Sigmoid colon (tissue), 4 donors: ENCODE results near the gene TNXB.
"Not testable (repeated sequence)": the region's sequence is repeated elsewhere in the genome, so short reads cannot be mapped to it uniquely, and the experiment has no call there.

Source experiments
- EP300 ChIP-seq, 4 donors: sonication (generic); formaldehyde crosslinking; IDR thresholded peaks; one replicate each; pipeline ENCODE4 v1.6.1; 2017; ENCODE audit warnings: antibody characterized with exemption in 4 of 4
- POLR2A ChIP-seq, 2 donors: fragments of 450-650 bp; IDR thresholded peaks; one replicate each; pipeline ENCODE4 v1.6.1; 2016; ENCODE audit warnings: antibody characterized with exemption in 2 of 2, mild to moderate bottlenecking in 2 of 2, moderate library complexity in 2 of 2
- POLR2AphosphoS5 ChIP-seq, 4 donors: sonication (generic); formaldehyde crosslinking; IDR thresholded peaks; one replicate each; pipeline ENCODE4 v1.6.1; 2017; ENCODE audit warnings: antibody characterized with exemption in 4 of 4
- TF ChIP-seq, protein P1 (sequence below), 4 experiments: fragments of 450-650 bp in 3 of 4; fragments of 200-600 bp in 1 of 4; IDR thresholded peaks; one replicate each; pipeline ENCODE4 v1.5.1; 2016 to 2019; ENCODE audit warnings: antibody characterized with exemption in 4 of 4, mild to moderate bottlenecking in 3 of 4, moderate library complexity in 2 of 4

DNA sequence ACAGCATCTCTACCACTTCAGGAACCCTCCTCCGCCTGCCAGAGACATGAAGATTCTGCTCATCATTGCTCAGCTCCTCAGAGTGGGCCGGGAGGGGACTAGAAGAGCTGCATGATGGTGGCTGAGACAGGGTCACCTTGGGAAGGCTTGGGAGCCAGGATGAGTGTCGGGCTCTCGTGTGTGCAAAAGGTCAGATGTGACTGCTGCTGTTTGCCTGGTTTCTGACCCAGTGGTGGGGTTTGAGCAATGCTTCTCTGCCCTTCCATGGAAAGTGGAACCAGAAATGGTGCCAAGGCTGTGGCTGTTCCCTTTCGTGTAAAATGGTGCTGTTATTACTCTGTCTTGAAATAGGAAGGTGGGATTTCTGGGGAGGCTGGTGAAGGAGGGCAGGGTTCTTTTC is 95.4 kb downstream of the TNXB start:
- TF ChIP-seq, protein P1, sequence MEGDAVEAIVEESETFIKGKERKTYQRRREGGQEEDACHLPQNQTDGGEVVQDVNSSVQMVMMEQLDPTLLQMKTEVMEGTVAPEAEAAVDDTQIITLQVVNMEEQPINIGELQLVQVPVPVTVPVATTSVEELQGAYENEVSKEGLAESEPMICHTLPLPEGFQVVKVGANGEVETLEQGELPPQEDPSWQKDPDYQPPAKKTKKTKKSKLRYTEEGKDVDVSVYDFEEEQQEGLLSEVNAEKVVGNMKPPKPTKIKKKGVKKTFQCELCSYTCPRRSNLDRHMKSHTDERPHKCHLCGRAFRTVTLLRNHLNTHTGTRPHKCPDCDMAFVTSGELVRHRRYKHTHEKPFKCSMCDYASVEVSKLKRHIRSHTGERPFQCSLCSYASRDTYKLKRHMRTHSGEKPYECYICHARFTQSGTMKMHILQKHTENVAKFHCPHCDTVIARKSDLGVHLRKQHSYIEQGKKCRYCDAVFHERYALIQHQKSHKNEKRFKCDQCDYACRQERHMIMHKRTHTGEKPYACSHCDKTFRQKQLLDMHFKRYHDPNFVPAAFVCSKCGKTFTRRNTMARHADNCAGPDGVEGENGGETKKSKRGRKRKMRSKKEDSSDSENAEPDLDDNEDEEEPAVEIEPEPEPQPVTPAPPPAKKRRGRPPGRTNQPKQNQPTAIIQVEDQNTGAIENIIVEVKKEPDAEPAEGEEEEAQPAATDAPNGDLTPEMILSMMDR (IDR thresholded peaks at IDR 0.05) = not testable (repeated sequence)
- TF ChIP-seq POLR2A, EP300, POLR2AphosphoS5 (IDR thresholded peaks at IDR 0.05): not testable (repeated sequence)
